B cell (primary cell): Measurements from ENCODE around the gene GAD1. TPM values are rescaled to one million over a fixed set of nuclear protein-coding genes. Genes with fewer than 3 reads are reported as not detected.

ENCODE experiments used
- ATAC-seq: fragments of 200-7000 bp; cut with Tn5 transposase; one replicate; pipeline ENCODE4 v1.10.0; 2021; ENCODE audit warnings: low read depth, mild to moderate bottlenecking, moderate number of reproducible peaks, moderate library complexity
- CTCF ChIA-PET: fragments of 350-600 bp; sonication (Branson Sonifier 250); formaldehyde crosslinking; loops from one replicate; lab custom pipeline; 2021; ENCODE audit warnings: antibody characterized with exemption, inconsistent platforms; lab: Charles Lee
- POLR2A ChIA-PET: fragments of 350-600 bp; sonication (Branson Sonifier 250); formaldehyde crosslinking; loops from one replicate; lab custom pipeline; 2021; ENCODE audit warnings: antibody characterized with exemption; lab: Charles Lee
- DNase-seq: peaks from one replicate; pipeline ENCODE4 v3.0.0; 2013
- H2AFZ ChIP-seq: 2 replicates; pipeline ENCODE4 v1.6.1; 2012; ENCODE audit warnings: mild to moderate bottlenecking, low read depth, low read length; ENCODE audit not compliant: insufficient read depth, poor library complexity, severe bottlenecking
- H3K27ac ChIP-seq, 2 donors: 1 replicate in 1 of 2; 2 replicates in 1 of 2; pipeline ENCODE4 v1.5.1; 2012 to 2013; ENCODE audit warnings: low read length in 2 of 2, mild to moderate bottlenecking in 2 of 2, moderate library complexity in 1 of 2
- H3K27me3 ChIP-seq, 4 experiments: fragments of 200-600 bp in 1 of 4; sonication (generic) in 1 of 4; replicated peaks in 1 of 4; 1 replicate in 2 of 4; 2 replicates in 2 of 4; pipeline versions ENCODE4 v1.6.1 to v1.7.0; 2013 to 2016; ENCODE audit warnings: low read length in 3 of 4, mild to moderate bottlenecking in 2 of 4, mixed read lengths in 1 of 4, moderate library complexity in 1 of 4; ENCODE audit not compliant: insufficient read depth in 4 of 4, control insufficient read depth in 3 of 4; ENCODE audit errors: control extremely low read depth in 1 of 4
- H3K36me3 ChIP-seq, 2 experiments: replicated peaks in 1 of 2; 1 replicate in 1 of 2; 2 replicates in 1 of 2; pipeline versions ENCODE4 v1.6.1 to v1.7.1; 2013; ENCODE audit warnings: low read length in 1 of 2; ENCODE audit not compliant: insufficient read depth in 2 of 2, control insufficient read depth in 1 of 2; ENCODE audit errors: control extremely low read depth in 1 of 2, extremely low read depth in 1 of 2
- H3K4me1 ChIP-seq, 2 donors: fragments of 200-600 bp in 1 of 2; sonication (generic) in 1 of 2; 1 replicate in 1 of 2; 2 replicates in 1 of 2; pipeline versions ENCODE4 v1.5.1 to v1.6.1; 2013 to 2017; ENCODE audit warnings: low read length in 2 of 2; ENCODE audit not compliant: control insufficient read depth in 2 of 2, insufficient read depth in 2 of 2
- H3K4me2 ChIP-seq: replicated peaks from 2 replicates; pipeline ENCODE3; 2012; ENCODE audit warnings: mild to moderate bottlenecking, low read depth, low read length; ENCODE audit not compliant: poor library complexity, severe bottlenecking
- H3K4me3 ChIP-seq, 5 experiments: fragments of 200-600 bp in 1 of 5; sonication (generic) in 1 of 5; 1 replicate in 3 of 5; 2 replicates in 2 of 5; pipeline versions ENCODE4 v1.5.1 to v1.7.0; 2011 to 2016; ENCODE audit warnings: low read length in 4 of 5, mild to moderate bottlenecking in 4 of 5, low read depth in 2 of 5, control low read depth in 1 of 5, moderate library complexity in 1 of 5; ENCODE audit not compliant: insufficient read depth in 1 of 5; ENCODE audit errors: control extremely low read depth in 1 of 5, extremely low read depth in 1 of 5
- H3K79me2 ChIP-seq: fragments of 200-600 bp; sonication (generic); one replicate; pipeline ENCODE4 v1.6.0; 2016; ENCODE audit warnings: low read length; ENCODE audit not compliant: control insufficient read depth, insufficient read depth
- H3K9ac ChIP-seq: fragments of 200-600 bp; sonication (generic); 2 replicates; pipeline ENCODE4 v1.6.1; 2017; ENCODE audit warnings: mild to moderate bottlenecking, low read length, moderate library complexity
- H3K9me3 ChIP-seq, 3 donors: one replicate each; pipeline versions ENCODE4 v1.6.1 to v1.7.1; 2013; ENCODE audit warnings: low read length in 2 of 3; ENCODE audit not compliant: control insufficient read depth in 2 of 3, insufficient read depth in 1 of 3; ENCODE audit errors: control extremely low read depth in 1 of 3
- H4K20me1 ChIP-seq: 2 replicates; pipeline ENCODE4 v1.6.0; 2012; ENCODE audit warnings: mild to moderate bottlenecking, low read length; ENCODE audit not compliant: insufficient read depth, control insufficient read depth, poor library complexity, severe bottlenecking
- H3K27ac Mint-ChIP-seq: one replicate; pipeline ENCODE4 v1.8.0; 2021; ENCODE audit warnings: mixed read lengths
- H3K27me3 Mint-ChIP-seq: one replicate; pipeline ENCODE4 v1.8.0; 2021; ENCODE audit warnings: mixed read lengths
- H3K4me1 Mint-ChIP-seq: one replicate; pipeline ENCODE4 v1.8.0; 2021; ENCODE audit warnings: mixed read lengths
- H3K4me3 Mint-ChIP-seq: one replicate; pipeline ENCODE4 v1.8.0; 2021; ENCODE audit warnings: mixed read lengths
- H3K9me3 Mint-ChIP-seq: one replicate; pipeline ENCODE4 v1.8.0; 2022; ENCODE audit warnings: mixed read lengths; ENCODE audit not compliant: insufficient read depth
- EZH2 ChIP-seq: IDR thresholded peaks from 2 replicates; pipeline ENCODE4 v1.6.1; 2012; ENCODE audit warnings: borderline replicate concordance, low read depth, mild to moderate bottlenecking, moderate library complexity, low read length; ENCODE audit not compliant: insufficient read depth, poor library complexity, severe bottlenecking
- WGBS: methylation state at CpG from one replicate; pipeline ENCODE4 v1.1.5; 2013; ENCODE audit warnings: missing lambda C conversion rate; ENCODE audit not compliant: insufficient coverage; 5-methylcytosine and 5-hydroxymethylcytosine counted together
- intact Hi-C: fragments of 100-400 bp; cut with micrococcal nuclease; formaldehyde crosslinking; loops from one replicate; pipeline ENCODE4 v1.10.0; 2022
- polyA plus RNA-seq: library from polyadenylated mRNA; depleted of rRNA; stranded (reverse); fragments of >200 nt; gene quantifications from 2 replicates; pipeline ENCODE4 v1.2.3, GENCODE V29; 2012
- total RNA-seq, 2 donors: library from RNA; stranded (reverse); fragments of 120-200 nt in 1 of 2; gene quantifications; 1 replicate in 1 of 2; 2 replicates in 1 of 2; pipeline versions ENCODE4 v1.2.3 to v1.2.4, GENCODE V29; 2013 to 2022
- TF ChIP-seq, protein P1 (sequence below): fragments of 200-600 bp; IDR thresholded peaks from one replicate; pipeline ENCODE4 v1.8.0; 2022; ENCODE audit warnings: antibody characterized with exemption, mild to moderate bottlenecking

The GAD1 gene
- total and polyA plus RNA-seq, 2 donors (not counting 1 experiment from before 2014, with no cell fraction given) = not detected

DNA sequence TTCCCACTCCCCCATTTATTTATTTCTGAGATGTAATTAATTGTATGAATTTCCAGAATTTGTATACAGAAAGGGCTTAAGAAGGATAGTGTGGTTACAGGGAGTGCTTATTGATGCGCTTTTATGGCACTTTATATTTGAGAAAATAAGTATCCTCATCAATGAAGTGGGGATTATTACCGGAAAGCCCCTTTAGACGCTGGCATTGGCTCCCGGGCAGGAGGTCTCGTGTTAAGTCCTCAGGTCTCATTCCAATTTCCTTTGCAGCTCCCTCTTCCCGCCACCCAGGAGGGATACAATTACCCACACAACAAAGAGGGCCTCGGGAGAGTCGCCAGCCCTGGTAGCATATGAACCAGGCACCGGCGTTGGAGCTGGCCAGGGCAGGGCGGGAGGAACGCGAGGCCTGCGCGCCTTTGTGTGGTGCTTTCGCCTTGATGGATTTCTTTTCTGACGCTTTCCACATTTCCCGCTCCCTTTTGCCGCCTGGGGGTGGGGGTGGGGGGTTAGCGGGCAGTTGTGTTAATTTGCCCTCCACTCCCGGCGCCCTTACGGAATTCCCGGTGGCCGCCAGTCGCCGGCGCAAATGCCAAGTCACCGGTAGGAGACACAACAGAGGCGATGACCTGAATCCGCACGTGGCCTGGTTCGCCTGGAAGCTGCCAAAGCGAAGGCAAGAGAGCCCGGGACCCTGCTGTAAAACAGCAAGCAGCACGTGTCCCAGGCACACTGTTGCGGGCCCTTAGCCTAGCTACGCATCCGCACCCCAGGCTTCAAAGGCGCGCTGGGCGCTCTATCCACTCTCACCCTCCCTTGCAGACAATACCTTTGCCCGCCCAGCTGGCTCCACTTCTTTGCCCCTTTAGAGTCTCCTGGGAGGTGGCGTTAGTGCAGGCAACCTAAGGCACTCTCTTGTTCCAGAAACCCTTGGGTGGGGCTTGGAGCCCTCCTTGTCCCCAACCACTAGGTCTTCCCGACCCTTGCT lies 3.3 kb downstream of the GAD1 start:
- H3K36me3 ChIP-seq = no peaks in the 10 kb centered on the region
- Mint-ChIP-seq H3K4me1 (peaks cover 67% of the 10 kb centered on the region), H3K27ac (no peak overlapping the region), H3K27me3 (peaks cover 77% of the 10 kb centered on the region), H3K4me3 (peak overlapping the region; percentile 86), H3K9me3 (no peaks in the 10 kb centered on the region)
- peak overlapping the region; percentile 17 to 64 (median 48) for H3K4me3 ChIP-seq
- H4K20me1 ChIP-seq = no peaks in the 10 kb centered on the region
- TF ChIP-seq EZH2 = no peak
- TF ChIP-seq, protein P1, sequence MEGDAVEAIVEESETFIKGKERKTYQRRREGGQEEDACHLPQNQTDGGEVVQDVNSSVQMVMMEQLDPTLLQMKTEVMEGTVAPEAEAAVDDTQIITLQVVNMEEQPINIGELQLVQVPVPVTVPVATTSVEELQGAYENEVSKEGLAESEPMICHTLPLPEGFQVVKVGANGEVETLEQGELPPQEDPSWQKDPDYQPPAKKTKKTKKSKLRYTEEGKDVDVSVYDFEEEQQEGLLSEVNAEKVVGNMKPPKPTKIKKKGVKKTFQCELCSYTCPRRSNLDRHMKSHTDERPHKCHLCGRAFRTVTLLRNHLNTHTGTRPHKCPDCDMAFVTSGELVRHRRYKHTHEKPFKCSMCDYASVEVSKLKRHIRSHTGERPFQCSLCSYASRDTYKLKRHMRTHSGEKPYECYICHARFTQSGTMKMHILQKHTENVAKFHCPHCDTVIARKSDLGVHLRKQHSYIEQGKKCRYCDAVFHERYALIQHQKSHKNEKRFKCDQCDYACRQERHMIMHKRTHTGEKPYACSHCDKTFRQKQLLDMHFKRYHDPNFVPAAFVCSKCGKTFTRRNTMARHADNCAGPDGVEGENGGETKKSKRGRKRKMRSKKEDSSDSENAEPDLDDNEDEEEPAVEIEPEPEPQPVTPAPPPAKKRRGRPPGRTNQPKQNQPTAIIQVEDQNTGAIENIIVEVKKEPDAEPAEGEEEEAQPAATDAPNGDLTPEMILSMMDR = no peak
- peak overlapping the region; percentile 55 for H3K9ac ChIP-seq
- H3K4me2 ChIP-seq = peak overlapping the region; percentile 81
- H2AFZ ChIP-seq = peak overlapping the region; percentile 54
- intact Hi-C loops = loop anchor here (5.0 to 10.0 kb wide), 3 partner anchors 48 to 1277 kb away; partner anchors contain the start of gene ERICH2
- POLR2A ChIA-PET = interaction anchor here (0.7 kb wide), 1 partner anchor 14 kb away, joined by 4 read pairs; no protein-coding TSS in a partner anchor
- ATAC-seq (no peak), DNase-seq (peak; percentile 13)
- H3K9me3 ChIP-seq = peaks cover 0 to 85% (median 1%) of the 10 kb centered on the region in 3 donors
- peaks cover 79 to 83% of the 10 kb centered on the region in 2 donors for H3K4me1 ChIP-seq
- peaks cover 0 to 97% (median 66%) of the 10 kb centered on the region in 4 experiments for H3K27me3 ChIP-seq
- no peaks in the 10 kb centered on the region for H3K79me2 ChIP-seq
- CTCF ChIA-PET = interaction anchor here (0.7 kb wide), 1 partner anchor 105 kb away, joined by 3 read pairs; no protein-coding TSS in a partner anchor
- WGBS = 21% methylated on average over 32 of the region's 45 CpGs
- H3K27ac ChIP-seq = no peak overlapping the region
